ENCODE results near the gene SIGLEC11.

DNA sequence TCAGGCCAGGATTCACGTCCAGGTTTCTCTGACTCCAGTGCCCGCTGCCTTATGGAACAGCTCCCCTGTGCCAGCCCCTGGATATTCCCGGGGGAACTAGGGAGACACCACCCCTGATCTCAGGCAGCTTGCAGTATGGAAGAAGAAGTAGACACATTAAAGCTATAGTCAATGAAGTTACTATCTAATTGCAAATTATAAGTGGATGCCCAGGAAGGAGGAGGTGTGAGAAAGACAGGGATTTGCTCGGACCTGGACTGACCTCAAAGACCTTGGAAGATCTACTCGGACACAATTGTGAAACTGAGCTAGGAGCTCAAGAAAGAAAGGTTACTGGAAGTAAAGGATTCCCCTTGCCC, 10.4 kb downstream of the SIGLEC11 start:
- TF ChIP-seq CTCF (conservative IDR thresholded peaks at IDR 0.05 in 1 of 2, IDR thresholded peaks at IDR 0.05 in 1 of 2; ENCODE audit: extremely low read depth in 1 of 2, insufficient read depth in 1 of 2, low read depth in 1 of 2, low read length in 2 of 2) = no peak
- TF ChIP-seq EZH2 (IDR thresholded peaks at IDR 0.05; ENCODE audit: borderline replicate concordance, low read length) = no peak
